Sigmoid colon (tissue), 7 donors: ENCODE results near the gene GMDS. TPM values are rescaled to one million over a fixed set of nuclear protein-coding genes. Genes with fewer than 3 reads are reported as not detected.

Experiments used
- DNase-seq: peaks from one replicate; pipeline ENCODE4 v3.0.0-alpha.2; 2019
- H3K27ac ChIP-seq, 4 donors: fragments of 200-600 bp; sonication (generic); one replicate each; pipeline ENCODE4 v1.5.1; 2016 to 2019; ENCODE audit warnings: mild to moderate bottlenecking in 1 of 4
- H3K27me3 ChIP-seq, 3 donors: fragments of 200-600 bp; sonication (generic); one replicate each; pipeline ENCODE4 v1.5.1; 2019; ENCODE audit warnings: mild to moderate bottlenecking in 1 of 3
- H3K36me3 ChIP-seq, 4 donors: fragments of 200-600 bp; sonication (generic); one replicate each; pipeline ENCODE4 v1.5.1; 2016 to 2019
- H3K4me1 ChIP-seq, 4 donors: fragments of 200-600 bp; sonication (generic); one replicate each; pipeline ENCODE4 v1.5.1; 2017 to 2019
- H3K4me3 ChIP-seq, 4 donors: fragments of 200-600 bp; sonication (generic); one replicate each; pipeline ENCODE4 v1.5.1; 2017 to 2019; ENCODE audit warnings: mild to moderate bottlenecking in 2 of 4, moderate library complexity in 1 of 4
- H3K9me3 ChIP-seq, 4 donors: fragments of 200-600 bp in 3 of 4; sonication (generic) in 3 of 4; one replicate each; pipeline versions ENCODE4 v1.5.1 to v1.6.1; 2013 to 2019
- CTCF ChIP-seq, 4 experiments: fragments of 450-650 bp in 3 of 4; fragments of 200-600 bp in 1 of 4; IDR thresholded peaks; one replicate each; pipeline ENCODE4 v1.5.1; 2016 to 2019; ENCODE audit warnings: antibody characterized with exemption in 4 of 4, mild to moderate bottlenecking in 3 of 4, moderate library complexity in 2 of 4
- EP300 ChIP-seq, 4 donors: sonication (generic); formaldehyde crosslinking; IDR thresholded peaks; one replicate each; pipeline ENCODE4 v1.6.1; 2017; ENCODE audit warnings: antibody characterized with exemption in 4 of 4
- POLR2A ChIP-seq, 2 donors: fragments of 450-650 bp; IDR thresholded peaks; one replicate each; pipeline ENCODE4 v1.6.1; 2016; ENCODE audit warnings: antibody characterized with exemption in 2 of 2, mild to moderate bottlenecking in 2 of 2, moderate library complexity in 2 of 2
- POLR2AphosphoS5 ChIP-seq, 4 donors: sonication (generic); formaldehyde crosslinking; IDR thresholded peaks; one replicate each; pipeline ENCODE4 v1.6.1; 2017; ENCODE audit warnings: antibody characterized with exemption in 4 of 4
- WGBS, 2 donors: extraction: QIAGEN DNeasy Blood & Tissue Kit; methylation state at CpG; one replicate each; pipeline ENCODE4 v1.1.7; 2013; 5-methylcytosine and 5-hydroxymethylcytosine counted together
- intact Hi-C: fragments of 100-400 bp; cut with DNase I; formaldehyde crosslinking; loops from one replicate; pipeline ENCODE4 v1.15.1; 2023
- polyA plus RNA-seq, 3 donors: library from polyadenylated mRNA; stranded (reverse); fragments of 200-250 nt; gene quantifications; one replicate each; pipeline ENCODE4 v1.2.3, GENCODE V29; 2013
- total RNA-seq, 4 donors: library from RNA; depleted of rRNA; stranded (reverse); fragments of >200 nt; gene quantifications; one replicate each; pipeline ENCODE4 v1.1.0, GENCODE V29; 2016
- donor health status: healthy with polysubstance abuse.
- donor health status: Bipolar disorder and iron deficiency.
- donor health status: healthy.

Gene GMDS
- total and polyA plus RNA-seq, 7 donors = 3.1 to 173 (median 9.4) TPM

- WGBS, 2 donors = 66 to 78% methylated on average over 20 of the region's 20 CpGs
- Histone ChIP-seq H3K27me3 (peaks cover 7 to 43% (median 23%) of the 10 kb centered on the region in 3 donors), H3K27ac (no peak overlapping the region), H3K4me3 (no peak overlapping the region), H3K9me3 (no peaks in the 10 kb centered on the region), H3K36me3 (no peaks in the 10 kb centered on the region), H3K4me1 (peaks cover 0 to 7% (median 4%) of the 10 kb centered on the region in 4 donors)
- intact Hi-C loops = no loop called here
- DNase-seq = no peak
- TF ChIP-seq CTCF (IDR thresholded peaks at IDR 0.05) (no peak), POLR2A (IDR thresholded peaks at IDR 0.05) (no peak)
These were observed 652.0 kb downstream of the GMDS start for GRCh38 chr6:1593286-1593957.

- no peak for DNase-seq
- WGBS, 2 donors = 93% methylated on average over 8 of the region's 8 CpGs
- H3K4me1 ChIP-seq = peaks cover 0 to 7% (median 4%) of the 10 kb centered on the region in 4 donors
- H3K27me3 ChIP-seq = peaks cover 7 to 38% (median 23%) of the 10 kb centered on the region in 3 donors
- no peak for TF ChIP-seq POLR2AphosphoS5 (IDR thresholded peaks at IDR 0.05)
- TF ChIP-seq CTCF (IDR thresholded peaks at IDR 0.05) = no peak
- TF ChIP-seq POLR2A (IDR thresholded peaks at IDR 0.05) = no peak
- TF ChIP-seq EP300 (IDR thresholded peaks at IDR 0.05) = no peak
- no peaks in the 10 kb centered on the region for H3K36me3 ChIP-seq
- no peak overlapping the region for H3K27ac ChIP-seq
- intact Hi-C loops = no loop called here
- no peak overlapping the region for H3K4me3 ChIP-seq
- H3K9me3 ChIP-seq = no peaks in the 10 kb centered on the region
These were observed 652.6 kb downstream of the GMDS start for GRCh38 chr6:1592852-1593251.

- H3K27me3 ChIP-seq = peaks cover 7 to 38% (median 23%) of the 10 kb centered on the region in 3 donors
These were observed 653.5 kb downstream of the GMDS start for GRCh38 chr6:1591926-1592325.

GRCh38 chr6:1591243-1591642, 654.2 kb downstream of the GMDS start:
- Histone ChIP-seq H3K27ac (no peak overlapping the region), H3K9me3 (no peaks in the 10 kb centered on the region), H3K4me1 (peaks cover 0 to 5% (median 4%) of the 10 kb centered on the region in 4 donors), H3K4me3 (no peak overlapping the region), H3K36me3 (no peaks in the 10 kb centered on the region), H3K27me3 (peaks cover 7 to 35% (median 23%) of the 10 kb centered on the region in 3 donors)
- no peak for DNase-seq
- intact Hi-C loops = no loop called here
- TF ChIP-seq POLR2AphosphoS5 (IDR thresholded peaks at IDR 0.05) = no peak
- no peak for TF ChIP-seq EP300 (IDR thresholded peaks at IDR 0.05)
- TF ChIP-seq POLR2A (IDR thresholded peaks at IDR 0.05) = no peak
- no peak for TF ChIP-seq CTCF (IDR thresholded peaks at IDR 0.05)
- 77 to 94% methylated on average over 5 of the region's 5 CpGs for WGBS, 2 donors

More at GRCh38 chr6:1591926-1592325, 653.5 kb downstream of the GMDS start:
- H3K27ac ChIP-seq = no peak overlapping the region
- no peaks in the 10 kb centered on the region for H3K36me3 ChIP-seq
- H3K4me3 ChIP-seq = no peak overlapping the region
- no peak for TF ChIP-seq CTCF (IDR thresholded peaks at IDR 0.05)
- no peak for TF ChIP-seq POLR2AphosphoS5 (IDR thresholded peaks at IDR 0.05)
- no peak for TF ChIP-seq EP300 (IDR thresholded peaks at IDR 0.05)
- TF ChIP-seq POLR2A (IDR thresholded peaks at IDR 0.05) = no peak
- peaks cover 0 to 7% (median 4%) of the 10 kb centered on the region in 4 donors for H3K4me1 ChIP-seq
- intact Hi-C loops = no loop called here
- no peaks in the 10 kb centered on the region for H3K9me3 ChIP-seq
- 88 to 94% methylated on average over 6 of the region's 6 CpGs for WGBS, 2 donors
- no peak for DNase-seq

- intact Hi-C loops = no loop called here
- H3K9me3 ChIP-seq = no peaks in the 10 kb centered on the region
- no peak overlapping the region for H3K27ac ChIP-seq
- H3K4me3 ChIP-seq = no peak overlapping the region
- TF ChIP-seq POLR2AphosphoS5 (IDR thresholded peaks at IDR 0.05) = no peak
- TF ChIP-seq CTCF (IDR thresholded peaks at IDR 0.05) = no peak
- TF ChIP-seq EP300 (IDR thresholded peaks at IDR 0.05) = no peak
- TF ChIP-seq POLR2A (IDR thresholded peaks at IDR 0.05) = no peak
- H3K4me1 ChIP-seq = no peaks in the 10 kb centered on the region
- no peak for DNase-seq
- WGBS, 2 donors = 93 to 95% methylated on average over 9 of the region's 9 CpGs
- H3K36me3 ChIP-seq = no peaks in the 10 kb centered on the region
- peaks cover 4 to 28% (median 17%) of the 10 kb centered on the region in 3 donors for H3K27me3 ChIP-seq
These were observed 654.8 kb downstream of the GMDS start for GRCh38 chr6:1590580-1590979.
